GM21526 (cell line): Measurements from ENCODE around the gene KRT27.
"Not testable (repeated sequence)": the region's sequence is repeated elsewhere in the genome, so short reads cannot be mapped to it uniquely, and the experiment has no call there.

Experiments used
- ATAC-seq: cut with Tn5 transposase; IDR thresholded peaks from one replicate; pipeline ENCODE4 v1.9.1; 2021; ENCODE audit warnings: moderate library complexity; ENCODE audit not compliant: unreplicated experiment, low FRiP score

KRT27 gene

GRCh38 chr17:40760105-40761016, 22.0 kb downstream of the KRT27 start:
- no peak for ATAC-seq

- no peak for ATAC-seq
Measured at GRCh38 chr17:40755231-40755630, 27.1 kb downstream of the KRT27 start, which contains the start of gene KRT25. Gene KRT25, minus strand, starts transcription at chr17:40755331. Its CDS starts 60 bp downstream, at chr17:40755271.

GRCh38 chr17:40753804-40754203, 28.5 kb downstream of the KRT27 start:
- ATAC-seq = no peak

GRCh38 chr17:40751065-40751464, 31.3 kb downstream of the KRT27 start:
- no peak for ATAC-seq

- ATAC-seq = no peak
Measured at GRCh38 chr17:40750391-40750790, 32.0 kb downstream of the KRT27 start.

GRCh38 chr17:40748666-40749065, 33.7 kb downstream of the KRT27 start:
- not testable (repeated sequence) for ATAC-seq

GRCh38 chr17:40738553-40738952, 43.8 kb downstream of the KRT27 start:
- no peak for ATAC-seq

- ATAC-seq = no peak
Measured at GRCh38 chr17:40735016-40735415, 47.3 kb downstream of the KRT27 start.

GRCh38 chr17:40734018-40734417, 48.3 kb downstream of the KRT27 start:
- ATAC-seq = no peak

- ATAC-seq = no peak
Measured at GRCh38 chr17:40730970-40731369, 51.4 kb downstream of the KRT27 start.

- no peak for ATAC-seq
Measured at GRCh38 chr17:40727447-40728231, 54.7 kb downstream of the KRT27 start.

- ATAC-seq = no peak
Measured at GRCh38 chr17:40726919-40727318, 55.4 kb downstream of the KRT27 start.
